PC-9 (cell line): ENCODE results near the gene KANSL3. TPM values are rescaled to one million over a fixed set of nuclear protein-coding genes. Genes with fewer than 3 reads are reported as not detected.

ENCODE experiments used
- BruUV-seq: library from RNA; stranded (reverse); fragments of 400-500 nt; replicated peaks from 2 replicates; lab custom pipeline; 2021; lab: Mats Ljungman, UMichigan
- CTCF ChIA-PET: fragments of 300-600 bp; sonication (Branson Sonifier 250); formaldehyde crosslinking; loops from one replicate; lab custom pipeline; 2022; ENCODE audit warnings: antibody characterized with exemption; lab: Charles Lee
- POLR2A ChIA-PET: fragments of 300-600 bp; sonication (Branson Sonifier 250); formaldehyde crosslinking; loops from one replicate; lab custom pipeline; 2022; ENCODE audit warnings: antibody characterized with exemption; ENCODE audit not compliant: unreplicated experiment; lab: Charles Lee
- DNase-seq, 2 experiments: peaks; one replicate each; pipeline versions ENCODE4 v3.0.0 to v3.0.0-alpha.2; 2015 to 2022; ENCODE audit warnings: mixed read lengths in 1 of 2
- H2AFZ ChIP-seq: fragments of 200-600 bp; sonication (generic); 2 replicates; pipeline ENCODE4 v1.8.1; 2017; ENCODE audit warnings: antibody characterized with exemption
- H3F3A ChIP-seq: fragments of 200-600 bp; sonication (generic); 2 replicates; pipeline ENCODE4 v1.8.1; 2017; ENCODE audit warnings: antibody characterized with exemption, mild to moderate bottlenecking, low read depth; ENCODE audit not compliant: insufficient read depth
- H3K27ac ChIP-seq: fragments of 200-600 bp; sonication (generic); 2 replicates; pipeline ENCODE4 v1.6.1; 2016; ENCODE audit warnings: mixed run types
- H3K27me3 ChIP-seq: fragments of 200-600 bp; sonication (generic); 2 replicates; pipeline ENCODE4 v1.6.1; 2016; ENCODE audit warnings: low read depth, mixed run types; ENCODE audit not compliant: insufficient read depth
- H3K36me3 ChIP-seq: fragments of 200-600 bp; sonication (generic); 2 replicates; pipeline ENCODE4 v1.6.1; 2016; ENCODE audit warnings: low read depth, mixed run types
- H3K4me1 ChIP-seq: fragments of 200-600 bp; sonication (generic); replicated peaks from 2 replicates; pipeline ENCODE4 v1.6.1; 2016; ENCODE audit warnings: mixed run types; ENCODE audit not compliant: insufficient read depth
- H3K4me2 ChIP-seq: fragments of 200-600 bp; sonication (generic); 2 replicates; pipeline ENCODE4 v1.6.1; 2017; ENCODE audit warnings: mixed run types
- H3K4me3 ChIP-seq: fragments of 200-600 bp; sonication (generic); 2 replicates; pipeline ENCODE4 v1.6.1; 2016; ENCODE audit warnings: mixed run types
- H3K79me2 ChIP-seq: fragments of 200-600 bp; sonication (generic); 2 replicates; pipeline ENCODE4 v1.6.1; 2017; ENCODE audit warnings: low read depth, mixed run types
- H3K9me2 ChIP-seq: fragments of 200-600 bp; sonication (generic); 2 replicates; pipeline ENCODE4 v1.8.1; 2017; ENCODE audit warnings: mild to moderate bottlenecking; ENCODE audit not compliant: insufficient read depth
- H3K9me3 ChIP-seq: fragments of 200-600 bp; sonication (generic); 2 replicates; pipeline ENCODE4 v1.8.1; 2016; ENCODE audit warnings: low read depth; ENCODE audit not compliant: insufficient read depth
- H4K20me1 ChIP-seq: fragments of 200-600 bp; sonication (generic); 2 replicates; pipeline ENCODE4 v1.8.1; 2017; ENCODE audit not compliant: insufficient read depth
- CTCF ChIP-seq: fragments of 200-600 bp; sonication (generic); conservative IDR thresholded peaks from 2 replicates; pipeline ENCODE4 v1.6.1; 2017; ENCODE audit warnings: mixed run types, antibody characterized with exemption, mild to moderate bottlenecking, moderate library complexity
- EZH2 ChIP-seq: fragments of 200-600 bp; sonication (generic); IDR thresholded peaks from 2 replicates; pipeline ENCODE4 v1.8.0; 2017; ENCODE audit warnings: antibody characterized with exemption, low read depth
- intact Hi-C: fragments of 100-400 bp; cut with micrococcal nuclease; formaldehyde crosslinking; loops from one replicate; pipeline ENCODE4 v1.10.0; 2022; ENCODE audit not compliant: unreplicated experiment
- total RNA-seq: library from RNA; stranded (reverse); gene quantifications from 2 replicates; pipeline ENCODE4 v1.2.3, GENCODE V29; 2021

Gene KANSL3
- total RNA-seq, 1 experiment from 2014 or later: 52.0 TPM

GRCh38 chr2:96553176-96553956, 84.7 kb downstream of the KANSL3 start:
- H3K4me3 ChIP-seq: no peak overlapping the region
- no peaks in the 10 kb centered on the region for H4K20me1 ChIP-seq
- H3K27me3 ChIP-seq: no peaks in the 10 kb centered on the region
- no peak overlapping the region for H3K27ac ChIP-seq
- no peak overlapping the region for H2AFZ ChIP-seq
- no peaks in the 10 kb centered on the region for H3K9me2 ChIP-seq
- intact Hi-C loops: loop anchor here (5.0 kb wide), 1 partner anchor 264 kb away; the partner anchor contains the start of gene CNNM3
- CTCF ChIA-PET: interaction anchor here (0.6 to 0.9 kb wide), 3 partner anchors 13 to 544 kb away, joined by 5 to 8 read pairs (median 7); no protein-coding TSS in a partner anchor
- DNase-seq: no peak
- no peak overlapping the region for H3K4me2 ChIP-seq
- POLR2A ChIA-PET: no interaction called here
- no TSS peak for BruUV-seq
- H3K36me3 ChIP-seq: no peaks in the 10 kb centered on the region
- TF ChIP-seq EZH2: no peak
- no peak for TF ChIP-seq CTCF
- H3K79me2 ChIP-seq: no peaks in the 10 kb centered on the region
- no peaks in the 10 kb centered on the region for H3K9me3 ChIP-seq
- peaks cover 24% of the 10 kb centered on the region for H3F3A ChIP-seq
- peaks cover 30% of the 10 kb centered on the region for H3K4me1 ChIP-seq

- no peak overlapping the region for H2AFZ ChIP-seq
- no peak overlapping the region for H3K4me2 ChIP-seq
- CTCF ChIA-PET: interaction anchor here (0.6 kb wide), 1 partner anchor 543 kb away, joined by 8 read pairs; no protein-coding TSS in a partner anchor
- no peaks in the 10 kb centered on the region for H4K20me1 ChIP-seq
- no peaks in the 10 kb centered on the region for H3K79me2 ChIP-seq
- peaks cover 29% of the 10 kb centered on the region for H3K4me1 ChIP-seq
- no peaks in the 10 kb centered on the region for H3K9me3 ChIP-seq
- no peak overlapping the region for H3K27ac ChIP-seq
- POLR2A ChIA-PET: no interaction called here
- no peak overlapping the region for H3K4me3 ChIP-seq
- BruUV-seq: no TSS peak
- no peak for DNase-seq
- no peaks in the 10 kb centered on the region for H3K27me3 ChIP-seq
- H3F3A ChIP-seq: peaks cover 22% of the 10 kb centered on the region
- TF ChIP-seq CTCF (no peak), EZH2 (no peak)
- intact Hi-C loops: loop anchor here (5.0 kb wide), 1 partner anchor 265 kb away; the partner anchor contains the start of gene CNNM3
- H3K36me3 ChIP-seq: no peaks in the 10 kb centered on the region
- H3K9me2 ChIP-seq: no peaks in the 10 kb centered on the region
Measured at GRCh38 chr2:96552315-96553175, 85.6 kb downstream of the KANSL3 start.

GRCh38 chr2:96551605-96552314, 86.4 kb downstream of the KANSL3 start:
- Histone ChIP-seq H3K4me3 (no peak overlapping the region), H4K20me1 (no peaks in the 10 kb centered on the region), H3F3A (peaks cover 16% of the 10 kb centered on the region), H2AFZ (no peak overlapping the region), H3K27me3 (no peaks in the 10 kb centered on the region), H3K9me3 (no peaks in the 10 kb centered on the region), H3K9me2 (no peaks in the 10 kb centered on the region), H3K4me2 (no peak overlapping the region), H3K79me2 (no peaks in the 10 kb centered on the region), H3K4me1 (peaks cover 22% of the 10 kb centered on the region), H3K27ac (no peak overlapping the region), H3K36me3 (no peaks in the 10 kb centered on the region)
- CTCF ChIA-PET: no interaction called here
- TF ChIP-seq CTCF: no peak
- no peak for TF ChIP-seq EZH2
- POLR2A ChIA-PET: no interaction called here
- no peak for DNase-seq
- intact Hi-C loops: loop anchor here (5.0 kb wide), 1 partner anchor 266 kb away; the partner anchor contains the start of gene CNNM3
- no TSS peak for BruUV-seq
